HG02798 (cell line): ENCODE measurements around the gene WDFY2.
"Not testable (repeated sequence)": the region's sequence is repeated elsewhere in the genome, so short reads cannot be mapped to it uniquely, and the experiment has no call there.

Experiments
- ATAC-seq: cut with Tn5 transposase; IDR thresholded peaks from one replicate; pipeline ENCODE4 v1.9.1; 2021; ENCODE audit warnings: mild to moderate bottlenecking; ENCODE audit not compliant: unreplicated experiment, poor library complexity

Gene WDFY2

DNA sequence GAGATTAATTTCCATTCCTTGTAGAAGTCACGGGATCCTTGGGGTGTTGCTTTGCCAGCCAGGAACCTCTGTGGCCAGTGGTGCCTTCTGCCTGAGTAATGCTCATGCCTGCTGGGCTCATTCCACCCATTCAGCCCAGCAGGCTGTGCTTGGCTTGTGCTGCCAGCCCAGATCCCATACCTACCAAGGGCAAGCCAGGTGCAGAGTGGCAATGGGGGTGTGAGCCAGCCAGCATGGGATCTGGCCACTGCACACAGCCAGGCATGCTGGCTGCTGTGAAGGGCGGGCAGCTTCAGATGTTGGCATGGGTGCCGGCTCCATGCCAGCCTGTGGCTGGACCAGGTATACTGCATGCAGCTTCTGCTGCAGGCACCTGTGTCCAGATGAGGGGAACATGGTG is 42.5 kb downstream of the WDFY2 start:
- ATAC-seq, result no peak

DNA sequence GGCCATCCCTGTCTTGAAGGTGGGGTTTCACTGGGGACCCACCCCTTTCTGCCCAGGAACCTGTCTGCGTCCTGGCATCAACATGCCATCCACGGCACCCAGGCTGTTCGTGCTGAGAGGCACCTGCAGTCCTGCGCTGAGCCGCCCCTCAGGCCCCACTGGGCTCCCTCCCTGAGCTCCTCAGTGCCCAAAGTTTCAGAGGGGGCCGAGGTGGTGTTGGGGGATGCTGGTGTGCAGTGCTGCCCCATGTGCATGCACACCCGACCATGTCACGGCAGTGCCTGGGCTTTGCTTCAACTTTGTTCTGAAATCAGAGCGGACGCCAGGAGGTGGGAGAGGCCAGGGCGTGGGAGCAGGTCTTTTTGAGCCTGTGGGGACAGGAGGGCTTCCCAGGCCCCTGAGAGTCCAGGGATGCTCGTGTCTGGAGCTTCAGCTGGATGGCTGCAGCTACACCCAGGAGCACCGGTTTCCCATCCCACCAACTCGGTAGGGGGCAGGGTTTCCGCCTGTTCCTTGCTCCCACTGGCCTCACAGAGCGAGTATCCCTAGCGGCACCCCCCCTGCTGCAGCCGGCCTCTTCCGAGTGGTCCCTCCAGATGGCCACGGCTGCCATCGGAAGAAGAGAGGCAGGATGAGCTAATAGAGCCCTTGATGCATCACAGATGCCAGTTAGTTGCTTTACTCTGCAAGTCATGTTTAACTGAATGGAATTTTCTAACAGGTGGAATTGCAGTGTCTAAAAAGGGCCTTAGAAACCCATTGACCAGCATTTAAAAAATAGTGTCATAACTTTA is 44.0 kb downstream of the WDFY2 start:
- ATAC-seq, result no peak

DNA sequence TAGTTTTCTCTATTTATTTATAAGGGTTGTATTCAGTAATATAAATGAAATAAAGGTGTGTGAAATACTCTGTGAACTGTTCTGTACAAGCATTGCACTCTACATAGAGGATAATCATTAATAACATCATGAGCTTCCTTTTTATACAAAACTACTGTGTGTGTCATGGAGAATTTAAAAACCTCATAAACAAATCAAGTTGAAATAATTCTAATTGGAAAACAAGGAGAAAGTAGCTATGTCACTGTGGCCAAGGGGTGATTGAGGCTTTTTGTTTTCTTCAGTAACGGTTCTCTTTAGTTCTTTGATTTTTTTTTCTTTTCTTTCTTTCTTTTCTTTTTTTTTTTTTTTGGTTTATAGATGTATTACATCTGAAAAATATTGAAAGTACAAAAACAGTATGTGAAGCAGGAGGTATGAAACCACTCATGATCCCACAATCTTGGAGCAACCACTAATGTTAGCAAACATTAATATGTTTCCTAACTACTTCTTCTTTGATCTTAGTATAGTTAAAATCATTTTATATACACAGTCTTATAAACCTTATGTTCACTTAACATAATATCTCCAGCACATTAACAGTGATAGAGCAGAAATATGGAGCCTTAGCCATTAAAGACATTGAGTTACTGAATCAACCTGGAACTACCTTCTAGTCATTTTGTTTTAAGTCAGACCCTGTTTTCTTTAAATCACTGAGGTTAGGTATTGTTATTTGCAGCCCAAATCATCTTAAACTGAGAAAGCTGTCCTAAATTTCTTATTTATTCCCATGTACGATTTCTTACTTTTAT is 45.4 kb downstream of the WDFY2 start:
- ATAC-seq, result no peak

DNA sequence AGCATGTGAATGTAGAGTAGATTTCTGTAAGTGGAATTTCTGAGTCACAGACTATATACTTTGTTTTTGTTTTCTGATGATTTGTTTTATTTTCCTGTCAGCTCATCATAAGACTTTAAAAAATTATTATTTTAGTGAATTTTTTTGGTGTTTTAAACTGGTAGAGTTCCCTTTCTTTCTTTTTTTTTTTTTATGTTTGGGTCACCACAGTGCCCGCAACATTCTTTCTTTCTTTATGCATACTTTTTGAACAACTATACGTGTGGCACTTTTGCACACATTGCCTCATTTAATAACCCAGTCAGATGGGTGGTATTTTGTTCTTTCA is 46.0 kb downstream of the WDFY2 start:
- ATAC-seq, result no peak

DNA sequence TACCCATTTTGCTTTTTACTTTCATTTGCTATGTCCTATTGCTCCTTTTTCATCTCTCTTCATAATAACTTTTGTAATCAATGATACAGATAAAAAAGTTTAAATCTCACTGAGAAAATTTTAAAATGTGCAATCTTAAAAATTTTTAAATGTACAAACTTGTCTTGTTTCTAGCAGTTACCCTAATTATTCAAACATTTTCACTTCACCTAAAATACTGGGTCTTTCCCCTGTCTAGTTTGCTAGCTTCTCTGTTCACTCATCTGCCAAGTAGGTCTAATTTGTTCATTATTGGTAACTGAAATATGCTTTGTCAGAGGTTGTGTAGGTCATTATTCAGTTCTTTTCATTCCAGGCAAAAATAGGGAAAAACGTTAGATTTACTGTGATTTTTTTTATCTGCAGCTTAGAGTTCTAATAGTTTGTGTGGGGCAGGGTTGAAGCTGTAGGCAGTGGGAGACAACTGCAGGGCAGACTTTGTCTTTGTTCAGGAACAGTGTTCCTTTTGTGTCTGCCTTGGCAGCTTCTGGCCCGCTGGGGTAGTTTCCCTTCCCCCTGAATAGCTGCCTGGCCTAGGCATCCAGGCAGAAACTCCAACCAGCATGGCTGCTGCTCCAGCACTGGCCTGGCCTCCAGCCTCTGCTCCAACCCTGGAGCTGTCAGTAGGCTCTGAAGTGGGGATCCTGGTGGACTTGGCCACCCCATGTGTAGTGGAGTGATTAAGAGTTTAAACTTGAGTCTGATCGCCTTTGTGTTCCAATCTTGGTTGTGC is 48.5 kb downstream of the WDFY2 start:
- no peak for ATAC-seq

DNA sequence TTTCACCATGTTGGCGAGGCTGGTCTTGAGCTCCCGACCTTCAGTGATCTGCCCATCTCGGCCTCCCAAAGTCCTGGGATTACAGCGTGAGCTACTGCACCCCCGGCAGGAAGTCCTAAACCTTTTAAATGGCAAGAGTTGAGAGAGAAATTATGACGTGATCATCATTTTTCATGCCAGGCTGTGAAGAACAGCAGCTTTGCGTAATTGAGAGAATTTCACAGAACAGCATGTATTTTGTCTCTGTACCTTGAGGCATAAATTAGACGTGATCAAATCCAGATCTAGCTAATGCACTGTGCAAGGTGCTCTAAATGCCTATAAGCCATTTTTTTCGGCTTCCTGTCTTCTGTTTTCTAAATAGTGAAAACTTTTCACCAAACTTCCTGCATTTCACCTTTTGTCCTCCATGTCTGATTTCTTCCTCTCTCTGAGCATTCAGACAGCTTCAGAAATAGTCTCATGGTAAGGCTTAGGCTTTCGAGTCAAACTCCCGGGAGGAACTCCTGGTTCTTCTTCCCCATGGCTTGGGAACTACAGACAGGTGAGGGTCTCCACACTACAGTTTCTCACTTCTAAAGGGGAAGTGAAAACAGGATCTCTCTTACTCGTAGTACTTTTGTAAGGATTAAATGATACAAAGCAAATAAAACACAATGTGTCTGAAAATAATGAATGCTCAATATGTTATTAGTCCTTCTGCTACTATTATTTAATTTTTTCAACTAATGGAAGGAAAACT is 51.0 kb downstream of the WDFY2 start:
- no peak for ATAC-seq

DNA sequence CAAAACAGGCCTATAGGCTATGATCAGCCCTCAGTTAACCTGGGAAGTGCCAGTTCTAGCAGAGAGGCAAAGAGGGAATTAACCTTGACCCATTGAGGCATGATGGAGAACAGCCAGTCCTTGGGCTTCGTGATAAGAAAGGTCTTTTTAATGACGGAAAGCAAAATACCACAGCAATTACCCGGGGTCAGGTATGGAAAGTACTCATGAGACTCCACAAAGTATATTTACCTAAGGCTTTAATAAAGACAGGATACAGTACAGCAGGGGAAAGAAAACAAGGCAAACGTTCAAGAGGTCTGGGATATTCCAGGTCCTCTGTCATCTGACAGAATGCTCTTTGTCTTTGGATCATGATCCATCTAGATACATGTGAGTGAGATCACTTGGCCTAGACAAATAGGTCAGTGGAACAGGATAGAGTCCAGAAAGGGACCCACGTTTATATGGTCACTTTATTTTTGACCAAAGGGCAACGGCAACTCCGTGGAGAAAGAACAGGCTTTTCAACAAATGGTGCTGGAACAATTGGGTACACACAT is 52.2 kb downstream of the WDFY2 start:
- no peak for ATAC-seq

DNA sequence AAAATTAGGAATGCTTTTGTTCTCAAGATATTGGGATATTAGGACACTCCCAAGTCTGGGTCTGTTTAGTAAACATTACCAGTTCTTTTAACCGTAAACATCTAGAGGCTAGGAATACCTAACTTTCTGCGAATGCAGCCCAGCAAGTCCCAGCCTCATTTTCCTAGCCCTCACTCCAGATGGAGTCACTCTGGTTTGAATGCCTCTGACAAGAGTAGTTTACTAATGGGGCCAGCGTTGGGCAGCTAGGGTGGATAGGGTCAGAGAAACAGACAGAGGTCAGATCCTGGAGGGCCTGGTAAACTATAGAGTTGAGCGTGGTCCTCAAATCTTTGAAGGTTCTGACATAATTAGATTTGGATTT is 53.6 kb downstream of the WDFY2 start:
- ATAC-seq, result no peak

DNA sequence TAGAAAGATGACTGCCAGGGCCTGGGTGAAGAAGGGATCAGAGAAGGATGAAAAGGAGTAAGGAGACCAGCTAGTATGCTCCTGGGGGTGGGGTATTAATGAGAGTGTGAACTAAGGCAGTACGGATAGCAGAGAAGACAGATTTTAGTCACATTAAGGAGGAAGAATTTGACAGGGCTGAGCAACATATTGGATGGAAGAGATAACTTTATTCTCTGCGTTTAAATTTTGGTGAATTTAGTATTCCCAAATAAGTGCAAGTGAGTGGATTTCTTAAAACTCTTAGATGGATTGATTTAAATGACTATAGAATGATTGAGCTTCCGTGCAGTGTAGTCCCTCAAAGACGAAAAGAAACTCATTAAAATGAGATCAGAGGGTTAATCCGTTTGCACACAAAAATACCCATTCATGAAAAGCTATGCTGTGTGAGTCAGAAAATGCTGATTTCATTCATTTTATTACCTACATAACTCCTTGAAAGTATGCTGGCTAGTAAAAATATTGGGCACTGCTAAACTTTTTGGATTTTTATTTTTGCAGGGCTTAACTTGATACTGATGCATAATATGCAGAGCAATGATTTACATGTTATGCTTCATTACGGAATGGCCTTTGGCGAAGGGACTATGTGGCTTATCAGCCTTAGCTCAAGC is 54.1 kb downstream of the WDFY2 start:
- ATAC-seq, result no peak

DNA sequence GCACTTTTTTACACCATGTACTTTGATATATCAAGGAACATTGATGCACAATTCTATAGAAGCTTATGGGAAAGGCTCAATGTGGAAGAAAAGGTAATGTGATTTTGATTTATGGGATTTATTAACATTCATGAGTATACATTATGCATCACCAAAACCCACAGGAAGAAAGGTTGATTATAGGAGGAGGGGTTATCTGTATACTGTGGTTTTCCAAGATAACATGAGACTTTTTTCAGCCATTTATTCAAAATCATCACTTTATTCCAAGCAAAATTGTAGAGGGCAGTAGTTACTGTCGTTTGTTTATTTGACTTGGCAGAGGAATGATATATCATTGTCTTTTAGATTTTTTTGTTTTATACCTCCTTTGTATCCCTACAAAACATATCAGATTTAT is 54.9 kb downstream of the WDFY2 start:
- no peak for ATAC-seq

DNA sequence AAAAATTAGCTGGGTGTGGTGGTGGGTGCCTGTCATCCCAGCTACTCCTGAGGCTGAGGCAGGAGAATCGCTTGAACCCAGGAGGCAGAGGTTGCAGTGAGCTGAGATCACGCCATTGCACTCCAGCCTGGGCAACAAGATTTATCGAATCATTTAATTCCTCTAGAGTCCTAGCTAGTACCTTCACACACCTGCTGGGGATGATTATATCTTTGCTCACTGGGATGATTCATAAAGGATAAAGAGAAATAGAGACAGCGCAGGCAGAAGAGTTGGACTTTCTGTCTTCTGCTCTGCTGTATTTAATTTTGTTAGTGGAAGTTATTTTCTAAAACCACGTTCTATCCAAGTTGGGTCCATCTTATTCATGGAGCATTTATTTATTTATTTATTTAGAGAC is 56.4 kb downstream of the WDFY2 start:
- ATAC-seq, result not testable (repeated sequence)

DNA sequence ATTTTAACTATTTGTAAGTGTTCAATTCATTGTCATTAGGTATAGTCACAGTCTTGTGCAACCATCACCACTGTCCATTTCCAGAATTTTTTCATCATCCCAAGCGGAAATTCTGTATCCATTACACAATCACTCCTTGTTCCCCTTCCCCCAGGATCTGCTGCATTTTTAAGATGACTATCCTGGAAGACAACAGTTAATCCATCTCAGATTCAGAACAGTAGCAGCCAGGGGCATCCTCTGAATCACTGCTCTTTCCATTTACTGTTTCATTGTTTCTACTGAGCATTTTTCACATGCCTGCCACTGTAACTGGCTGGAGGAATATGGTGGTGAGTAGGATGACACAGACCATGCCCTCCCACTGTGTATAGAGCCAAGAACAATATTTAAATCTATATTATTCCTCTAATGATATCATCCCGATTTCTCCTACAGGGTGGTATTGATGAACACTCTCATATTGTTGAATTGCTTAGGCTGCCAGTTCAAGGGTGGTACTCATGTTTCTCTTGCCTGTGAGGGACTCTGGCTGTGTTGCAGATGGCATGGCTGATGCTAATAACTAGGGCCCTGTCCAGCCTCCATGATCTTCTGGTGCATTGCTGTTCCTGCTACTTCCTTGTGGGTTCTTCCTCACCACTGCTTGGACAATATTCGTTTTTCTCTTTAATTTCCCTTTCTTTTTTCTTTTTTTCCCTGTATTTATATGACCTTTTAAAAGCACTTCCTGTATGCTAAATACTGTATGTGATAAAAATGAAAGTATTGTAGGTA is 59.0 kb downstream of the WDFY2 start:
- ATAC-seq, result no peak

DNA sequence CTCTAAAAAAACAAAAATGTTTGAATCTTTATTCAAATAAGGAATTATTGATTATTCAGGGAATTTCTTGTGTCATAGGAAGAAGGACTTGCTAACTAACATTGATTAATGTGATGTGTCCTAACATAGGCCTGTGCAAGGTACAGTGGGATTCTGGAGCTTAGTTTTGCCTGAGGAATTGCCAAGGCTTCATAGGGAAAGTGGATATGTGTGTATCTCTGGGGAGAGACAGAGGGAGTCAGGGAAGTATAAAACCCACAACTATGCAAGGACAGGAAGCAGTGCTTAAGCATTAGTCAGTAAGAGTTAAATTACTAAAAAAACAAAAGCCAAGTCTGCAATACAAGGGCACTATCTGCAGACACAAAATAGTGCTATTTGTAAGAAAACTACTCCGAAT is 59.6 kb downstream of the WDFY2 start:
- no peak for ATAC-seq

DNA sequence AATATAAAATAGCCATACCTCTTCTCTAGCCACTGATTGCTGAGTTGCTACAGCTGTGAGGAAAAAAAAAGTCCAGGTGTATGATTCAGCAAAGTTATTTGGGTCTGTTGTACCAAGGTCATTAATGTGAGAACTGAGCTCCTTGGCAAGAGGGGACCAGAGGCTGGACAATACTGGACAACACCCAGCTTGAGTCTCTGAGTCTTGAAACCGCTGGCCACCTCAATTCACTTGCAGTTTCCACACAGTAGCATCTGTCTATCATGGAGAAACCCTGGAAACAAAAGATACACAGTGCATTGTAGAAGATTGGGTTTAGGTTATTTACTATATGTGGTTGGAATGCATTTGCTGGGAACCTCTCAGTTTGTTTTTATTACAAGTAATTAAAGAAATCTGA is 60.4 kb downstream of the WDFY2 start:
- ATAC-seq, result no peak

DNA sequence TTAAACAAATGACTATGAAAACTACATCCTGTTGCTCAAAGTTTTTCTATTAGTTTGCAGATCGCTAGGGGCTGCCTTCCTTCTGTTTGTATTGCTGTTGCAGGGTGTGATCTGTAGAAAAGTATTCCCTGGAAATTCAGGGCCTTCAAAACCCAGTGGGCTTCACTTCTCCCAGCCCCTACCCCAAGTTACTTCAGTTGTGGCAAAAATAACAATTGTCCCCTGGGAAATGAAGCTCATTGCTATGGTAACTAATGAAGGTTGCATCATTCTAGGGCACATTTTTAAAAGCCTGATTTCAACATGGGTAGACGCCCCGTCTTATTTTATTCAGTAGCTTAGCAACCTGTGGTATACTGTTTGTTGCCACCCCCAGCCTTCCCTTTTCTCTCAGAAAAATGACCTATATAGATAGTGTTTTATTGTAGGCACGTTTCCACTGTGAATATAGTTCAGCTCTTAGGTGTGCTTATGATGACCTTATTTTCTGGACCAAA is 60.9 kb downstream of the WDFY2 start:
- peak; percentile 48 for ATAC-seq

DNA sequence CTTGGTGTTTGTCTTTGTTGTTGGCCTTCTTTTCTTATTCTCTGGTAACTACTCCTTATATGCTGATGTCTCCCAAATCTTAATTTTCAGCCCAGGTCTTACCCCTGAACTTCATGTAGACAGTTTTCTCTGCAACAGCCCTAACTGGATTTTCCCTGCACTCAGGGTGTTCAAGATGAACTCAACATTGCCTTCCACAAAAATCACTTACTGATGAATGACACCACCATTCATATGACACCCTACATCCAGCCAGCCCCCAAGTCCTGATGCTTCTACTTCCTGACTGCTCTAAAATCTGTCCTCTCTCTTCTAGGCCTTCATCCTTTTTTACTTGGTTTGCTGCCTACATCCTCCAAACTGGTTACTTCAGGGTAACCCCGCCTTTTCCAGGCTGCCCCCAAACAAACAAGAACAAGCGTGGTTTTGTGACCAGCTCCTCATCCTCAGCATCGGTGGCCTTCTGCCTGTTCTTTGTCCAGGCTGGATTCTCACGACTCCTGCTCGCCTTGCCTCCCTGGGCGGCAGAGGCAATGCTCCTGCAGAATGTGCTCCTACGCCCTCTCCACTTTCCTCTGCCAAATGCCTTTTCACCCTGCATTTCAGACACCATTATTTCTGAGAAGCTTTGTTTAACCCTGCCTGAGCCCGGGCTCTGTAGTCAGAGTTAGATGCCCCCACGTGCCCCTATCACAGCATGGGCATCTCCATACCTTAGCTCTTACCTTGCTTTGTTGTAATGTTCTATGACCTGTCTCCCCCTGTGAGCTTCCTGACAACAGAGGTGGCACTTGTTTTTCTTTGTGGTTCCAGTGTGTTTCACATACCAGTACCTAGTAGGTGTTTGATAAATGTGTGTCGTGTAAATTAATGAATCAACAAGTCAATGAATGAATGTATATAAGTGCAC is 61.8 kb downstream of the WDFY2 start:
- no peak for ATAC-seq

DNA sequence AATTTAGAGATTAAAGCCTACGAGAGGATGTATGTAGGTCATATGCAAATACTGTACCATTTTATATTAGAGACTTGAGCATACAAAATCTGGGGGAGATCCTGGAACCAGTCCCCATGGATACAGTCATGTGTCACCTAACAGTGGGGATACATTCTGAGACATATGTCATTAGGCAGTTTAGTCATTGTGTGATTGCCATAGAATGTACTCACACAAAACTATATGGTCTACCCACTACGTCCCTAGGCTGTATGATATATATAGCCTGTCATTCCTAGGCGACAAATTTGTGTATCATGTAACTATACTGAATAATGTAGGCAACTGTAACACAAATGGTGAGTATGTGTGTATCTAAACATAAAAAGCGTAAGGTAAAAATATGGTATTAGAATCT is 62.8 kb downstream of the WDFY2 start:
- no peak for ATAC-seq

DNA sequence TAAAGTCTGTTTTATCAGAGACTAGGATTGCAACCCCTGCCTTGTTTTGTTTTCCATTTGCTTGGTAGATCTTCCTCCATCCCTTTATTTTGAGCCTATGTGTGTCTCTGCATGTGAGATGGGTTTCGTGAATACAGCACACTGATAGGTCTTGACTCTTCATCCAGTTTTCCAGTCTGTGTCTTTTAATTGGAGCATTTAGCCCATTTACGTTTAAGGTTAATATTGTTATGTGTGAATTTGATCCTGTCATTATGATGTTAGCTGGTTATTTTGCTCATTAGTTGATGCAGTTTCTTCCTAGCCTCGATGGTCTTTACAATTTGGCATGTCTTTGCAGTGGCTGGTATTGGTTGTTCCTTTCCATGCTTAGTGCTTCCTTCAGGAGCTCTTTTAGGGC is 67.9 kb downstream of the WDFY2 start:
- ATAC-seq, result not testable (repeated sequence)
